GM12878 (cell line): ENCODE results near the gene SYCN. TPM values are rescaled to one million over a fixed set of nuclear protein-coding genes. Genes with fewer than 3 reads are reported as not detected.
A peak's percentile ranks its signal among the peaks of the same experiment; 100 is the strongest.

Experiments
- ATAC-seq: fragments of 200-7000 bp; cut with Tn5 transposase; 3 replicates; pipeline ENCODE4 v1.9.1; 2020; ENCODE audit warnings: mild to moderate bottlenecking, moderate library complexity
- BruUV-seq: library from RNA; stranded (reverse); fragments of 400-500 nt; replicated peaks from 2 replicates; lab custom pipeline; 2021; lab: Mats Ljungman, UMichigan
- CTCF ChIA-PET: fragments of 300-600 bp; sonication (Branson Sonifier 250); formaldehyde crosslinking; extraction: SDS; loops from one replicate; lab custom pipeline; 2021; ENCODE audit warnings: inconsistent platforms; lab: Yijun Ruan, JAX
- POLR2A ChIA-PET: fragments of 350-600 bp; formaldehyde crosslinking; extraction: SDS; loops from one replicate; lab custom pipeline; 2021; ENCODE audit warnings: inconsistent platforms; lab: Charles Lee
- RAD21 ChIA-PET: fragments of 300-600 bp; sonication (Branson Sonifier 250); formaldehyde crosslinking; loops from one replicate; lab custom pipeline; 2023; ENCODE audit warnings: antibody characterized with exemption; ENCODE audit not compliant: unreplicated experiment; lab: Charles Lee
- SMC1A ChIA-PET: fragments of 300-600 bp; sonication (Branson Sonifier 250); formaldehyde crosslinking; loops from one replicate; lab custom pipeline; 2023; ENCODE audit not compliant: unreplicated experiment, uncharacterized antibody; lab: Charles Lee
- DNase-seq: peaks from one replicate; pipeline ENCODE4 v3.0.0-alpha.2; 2011; ENCODE audit warnings: low read depth, low spot score
- FAIRE-seq: peaks from 3 replicates; lab custom pipeline; 2011; peaks lifted over from hg19 to GRCh38; lab: Jason Lieb, UNC
- H2AFZ ChIP-seq: 2 replicates; pipeline ENCODE4 v1.6.0; 2011; ENCODE audit warnings: low read depth, low read length, control low read depth; ENCODE audit not compliant: control insufficient read depth
- H3K27ac ChIP-seq: 2 replicates; pipeline ENCODE4 v1.5.1; 2011; ENCODE audit warnings: control low read depth; ENCODE audit not compliant: control insufficient read depth, insufficient read depth
- H3K27me3 ChIP-seq, 2 experiments: replicated peaks in 1 of 2; 2 replicates each; pipeline versions ENCODE4 v1.6.0 to v1.6.1; 2011; ENCODE audit warnings: low read length in 1 of 2; ENCODE audit not compliant: control insufficient read depth in 2 of 2, insufficient read depth in 2 of 2
- H3K36me3 ChIP-seq, 2 experiments: 2 replicates each; pipeline ENCODE4 v1.5.1; 2011; ENCODE audit warnings: low read length in 1 of 2; ENCODE audit not compliant: control insufficient read depth in 2 of 2, insufficient read depth in 2 of 2
- H3K4me1 ChIP-seq: 2 replicates; pipeline ENCODE4 v1.6.1; 2011; ENCODE audit warnings: mild to moderate bottlenecking, low read length, moderate library complexity, mixed read lengths; ENCODE audit not compliant: control insufficient read depth, insufficient read depth
- H3K4me2 ChIP-seq: 2 replicates; pipeline ENCODE4 v1.6.0; 2011; ENCODE audit warnings: control low read depth; ENCODE audit not compliant: control insufficient read depth, insufficient read depth
- H3K4me3 ChIP-seq: fragments of 200-600 bp; sonication (generic); 2 replicates; pipeline ENCODE4 v1.5.1; 2016
- H3K79me2 ChIP-seq: 2 replicates; pipeline ENCODE4 v1.6.0; 2011; ENCODE audit warnings: low read length; ENCODE audit not compliant: control insufficient read depth, insufficient read depth
- H3K9ac ChIP-seq: 2 replicates; pipeline ENCODE4 v1.8.0; 2011; ENCODE audit warnings: low read length, control low read depth, mixed read lengths; ENCODE audit not compliant: control insufficient read depth, insufficient read depth
- H3K9me3 ChIP-seq: replicated peaks from 3 replicates; pipeline ENCODE4 v1.5.1; 2011; ENCODE audit warnings: mild to moderate bottlenecking, low read length; ENCODE audit not compliant: control insufficient read depth, insufficient read depth
- H4K20me1 ChIP-seq: 2 replicates; pipeline ENCODE4 v1.6.0; 2011; ENCODE audit not compliant: control insufficient read depth, insufficient read depth
- POLR2AphosphoS2 ChIP-seq: IDR thresholded peaks from 2 replicates; pipeline ENCODE4 v1.6.1; 2011; ENCODE audit warnings: low read depth, mild to moderate bottlenecking, low read length, improper control_type of control experiment, moderate library complexity
- RELA ChIP-seq: fragments of 450-650 bp; IDR thresholded peaks from 2 replicates; pipeline ENCODE4 v1.8.0; 2014; ENCODE audit warnings: borderline replicate concordance; ENCODE audit not compliant: partially characterized antibody
- SMARCA5 ChIP-seq: fragments of 450-650 bp; IDR thresholded peaks from 2 replicates; pipeline ENCODE4 v1.6.1; 2017; ENCODE audit warnings: mild to moderate bottlenecking
- STAT1 ChIP-seq: fragments of 450-650 bp; conservative IDR thresholded peaks from 2 replicates; pipeline ENCODE4 v1.6.1; 2014; ENCODE audit warnings: antibody characterized with exemption, mild to moderate bottlenecking
- ZNF687 ChIP-seq: fragments of 450-650 bp; IDR thresholded peaks from 2 replicates; pipeline ENCODE4 v1.6.1; 2017; ENCODE audit warnings: mild to moderate bottlenecking, moderate library complexity
- WGBS: methylation state at CpG from one replicate; pipeline ENCODE4 v1.1.6; 2016; ENCODE audit warnings: low lambda C conversion rate; ENCODE audit not compliant: insufficient replicate concordance, insufficient coverage; ENCODE audit errors: missing lambda C conversion rate; 5-methylcytosine and 5-hydroxymethylcytosine counted together
- in situ Hi-C: fragments of 300-500 bp; cut with MboI; formaldehyde crosslinking; loops from 9 replicates; pipeline ENCODE4 v1.14.3; 2018; ENCODE audit warnings: mixed read lengths
- intact Hi-C: fragments of 100-400 bp; cut with micrococcal nuclease; formaldehyde crosslinking; loops from one replicate; pipeline ENCODE4 v1.14.2; 2022; ENCODE audit not compliant: unreplicated experiment
- polyA plus RNA-seq, 11 experiments: library from polyadenylated mRNA; depleted of rRNA in 4 of 11; unstranded in 6 of 11; stranded (reverse) in 5 of 11; fragments of >200 nt; fragmentation: Nextera tagmentation in 4 of 11; fragmentation: Illumina TruSeq in 1 of 11; extraction: Ambion mirVana in 4 of 11; extraction: Trizol in 1 of 11; gene quantifications; 1 replicate in 1 of 11; 2 replicates in 10 of 11; pipeline versions ENCODE4 v1.2.1 to v1.2.3, GENCODE V29; 2011 to 2016; ENCODE audit warnings: inconsistent platforms in 2 of 11, missing spikeins in 2 of 11, low read depth in 1 of 11
- total RNA-seq, 4 experiments: library from RNA; depleted of rRNA in 3 of 4; stranded (reverse); fragments of >200 nt in 3 of 4; fragmentation: Illumina TruSeq in 1 of 4; extraction: Trizol in 1 of 4; gene quantifications; 2 replicates each; pipeline versions ENCODE4 v1.2.1 to v1.2.3, GENCODE V29; 2013 to 2021

Gene SYCN
- total and polyA plus RNA-seq, 10 of the 15 experiments (the other 5 are each of a cell fraction or from before 2014, with no cell fraction given), result 0.54 TPM; not detected in 9

- no peak for TF ChIP-seq ZNF687
- TF ChIP-seq, all 136 proteins: peak for 0
Measured at GRCh38 chr19:39200066-39200802, 3.8 kb downstream of the SYCN start (continued).

GRCh38 chr19:39199025-39199424, 5.0 kb downstream of the SYCN start:
- Histone ChIP-seq H4K20me1 (no peaks in the 10 kb centered on the region), H2AFZ (no peak overlapping the region), H3K4me2 (no peak overlapping the region), H3K9ac (no peak overlapping the region), H3K4me3 (no peak overlapping the region), H3K27ac (no peak overlapping the region), H3K36me3 (no peaks in the 10 kb centered on the region), H3K79me2 (no peaks in the 10 kb centered on the region), H3K9me3 (no peaks in the 10 kb centered on the region), H3K27me3 (peaks cover 5 to 6% of the 10 kb centered on the region in 2 experiments; a peak in 2 of 4 replicates), H3K4me1 (no peaks in the 10 kb centered on the region)
- ChIA-PET SMC1A (no interaction called here), RAD21 (no interaction called here), POLR2A (no interaction called here), CTCF (interaction anchor here (0.9 kb wide), 1 partner anchor 79 kb away, joined by 3 read pairs; no protein-coding TSS in a partner anchor)
- in situ Hi-C loops (no loop called here), intact Hi-C loops (no loop called here)
- no TSS peak for BruUV-seq
- no peak for TF ChIP-seq POLR2AphosphoS2
- no peak for TF ChIP-seq RELA
- TF ChIP-seq SMARCA5, result no peak
- no peak for TF ChIP-seq STAT1
- no peak for DNase-seq
- ATAC-seq, result peak; percentile 46
- 13% methylated on average over 11 of the region's 11 CpGs for WGBS
- no peak for FAIRE-seq
